AG09309 (cell line): ENCODE data around the gene CDH4.
A peak's percentile ranks its signal among the peaks of the same experiment; 100 is the strongest.

ENCODE experiments used
- DNase-seq: peaks from one replicate; pipeline ENCODE4 v3.0.0-alpha.2; 2010; ENCODE audit warnings: low read depth
- H3K4me3 ChIP-seq: 2 replicates; pipeline ENCODE4 v1.5.1; 2011; ENCODE audit warnings: mild to moderate bottlenecking, low read depth, low read length, moderate library complexity; ENCODE audit not compliant: control insufficient read depth
- CTCF ChIP-seq: IDR thresholded peaks from 2 replicates; pipeline ENCODE4 v1.5.1; 2011; ENCODE audit warnings: mild to moderate bottlenecking, low read depth, low read length, inconsistent platforms; ENCODE audit not compliant: insufficient read depth, control insufficient read depth; ENCODE audit errors: missing control alignments

The CDH4 gene

DNA sequence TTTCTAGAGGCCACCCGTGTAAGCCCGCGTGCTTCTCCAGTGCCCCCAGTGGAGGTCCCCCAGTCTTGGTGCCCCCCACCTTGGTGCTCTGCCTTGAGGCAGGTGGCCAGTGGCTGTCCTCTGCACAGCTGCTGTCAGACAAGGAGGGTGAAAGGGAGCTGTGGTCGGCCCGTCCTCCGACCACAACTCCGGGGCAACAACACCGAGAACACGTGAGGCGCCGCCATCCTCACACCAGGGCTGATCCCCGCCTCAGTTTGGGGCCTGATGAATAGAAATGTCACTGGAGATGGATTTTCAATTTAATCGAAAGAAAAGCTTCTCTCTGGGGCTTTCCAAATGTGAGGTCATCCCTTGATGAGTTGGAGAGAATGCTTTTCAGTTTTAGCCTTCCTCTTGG, 304.6 kb downstream of the CDH4 start:
- TF ChIP-seq CTCF, result no peak
- H3K4me3 ChIP-seq, result no peak overlapping the region
- no peak for DNase-seq

DNA sequence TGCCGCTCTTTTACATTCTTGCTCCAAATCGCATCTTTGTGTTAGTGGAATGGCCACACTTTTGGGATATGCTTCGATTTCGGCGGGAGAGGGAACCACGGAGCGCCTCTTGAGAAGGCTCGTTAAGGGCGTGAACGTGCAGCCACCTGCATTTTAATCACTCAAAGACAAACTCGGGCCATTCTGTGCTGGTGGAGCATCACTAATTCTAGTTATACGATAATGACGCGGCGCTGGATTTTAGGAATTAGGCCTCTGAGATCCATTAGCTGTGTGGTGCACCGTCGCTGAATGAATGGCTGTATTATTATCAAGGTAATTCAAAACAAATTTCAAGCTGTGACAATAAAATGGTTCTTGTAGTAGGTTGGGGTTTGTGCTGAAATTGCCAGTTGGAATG, 305.6 kb downstream of the CDH4 start:
- no peak for DNase-seq
- no peak for TF ChIP-seq CTCF
- H3K4me3 ChIP-seq, result no peak overlapping the region

DNA sequence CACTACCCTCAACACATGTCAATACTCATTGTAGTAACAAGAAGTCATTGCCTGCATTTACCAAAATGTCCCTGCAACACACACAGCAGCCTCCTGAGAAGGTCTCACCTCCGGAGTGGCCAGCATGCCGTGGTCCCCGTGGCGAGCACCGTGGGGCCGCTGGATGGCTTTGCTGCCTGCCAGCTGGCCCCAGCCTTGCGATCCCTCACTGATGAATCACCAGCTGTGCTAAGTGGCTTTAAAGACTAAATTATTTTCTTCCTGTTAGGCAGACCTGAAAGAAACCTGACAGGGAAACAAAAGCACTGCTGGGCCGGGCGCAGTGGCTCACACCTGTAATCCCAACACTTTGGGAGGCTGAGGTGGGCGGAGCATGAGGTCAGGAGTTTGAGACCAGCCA, 306.7 kb downstream of the CDH4 start:
- no peak overlapping the region for H3K4me3 ChIP-seq
- DNase-seq, result no peak
- no peak for TF ChIP-seq CTCF

- TF ChIP-seq CTCF, result no peak
- no peak for DNase-seq
- H3K4me3 ChIP-seq, result no peak overlapping the region
Measured at GRCh38 chr20:61559706-61560315, 307.8 kb downstream of the CDH4 start.

DNA sequence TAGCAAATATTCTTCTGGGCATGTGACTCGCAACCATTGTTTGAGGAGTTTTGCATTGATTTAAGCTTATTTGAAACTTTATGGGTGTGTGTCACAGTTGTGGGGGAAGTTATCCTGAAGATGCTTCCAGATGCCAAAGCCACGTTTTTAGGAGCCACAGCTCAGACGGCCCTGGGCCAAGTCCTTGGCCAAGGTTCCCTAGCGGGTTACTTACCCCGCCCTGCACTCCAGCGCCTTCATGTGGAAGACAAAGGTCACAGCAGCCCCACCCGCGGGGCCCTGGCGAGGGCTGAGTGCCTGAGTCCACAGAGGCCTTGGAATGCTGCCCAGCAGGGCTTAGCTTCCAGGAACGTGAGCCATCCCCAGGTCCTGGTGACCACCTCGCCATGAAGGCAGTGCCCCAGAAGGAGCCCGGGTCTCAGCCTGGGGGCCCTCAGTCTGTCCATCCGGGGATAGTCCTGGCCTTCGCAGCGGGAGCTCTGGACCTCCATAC, 308.3 kb downstream of the CDH4 start:
- no peak overlapping the region for H3K4me3 ChIP-seq
- DNase-seq, result peak; percentile 59
- TF ChIP-seq CTCF, result peak; percentile 61

DNA sequence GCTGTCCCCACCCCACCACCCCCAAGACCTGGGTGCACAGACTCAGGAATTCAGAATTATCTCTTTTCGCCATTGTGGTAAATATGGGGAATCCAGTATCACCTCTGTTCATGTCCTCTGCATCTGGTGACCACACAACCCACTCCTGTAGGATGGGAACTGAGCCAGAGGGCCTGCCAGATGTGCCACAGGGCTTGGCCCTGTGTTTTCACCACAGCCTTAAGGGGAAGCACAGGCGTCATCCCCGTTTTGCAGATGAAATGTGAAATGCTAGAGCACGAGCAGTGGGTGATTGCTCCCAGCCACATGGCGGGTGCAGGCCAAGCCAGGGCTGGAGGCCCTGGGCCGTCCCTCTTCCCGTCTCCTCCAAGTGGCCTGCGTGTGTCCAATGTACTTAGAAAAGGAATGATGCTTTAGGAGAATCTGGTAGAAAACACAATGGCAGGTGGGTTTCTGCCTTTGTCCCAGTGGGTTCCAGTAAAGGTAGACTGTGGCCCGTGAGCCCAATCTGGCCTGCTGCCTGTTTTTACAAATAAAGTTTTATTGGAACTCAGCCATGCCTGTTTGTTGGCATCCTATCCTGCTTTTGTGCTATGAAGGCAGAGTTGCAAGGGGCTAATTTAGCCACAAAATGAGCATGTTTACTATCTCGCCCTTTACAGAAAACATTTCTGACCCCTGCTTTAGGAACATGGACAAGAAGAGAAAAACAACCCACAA, 309.2 kb downstream of the CDH4 start:
- no peak overlapping the region for H3K4me3 ChIP-seq
- TF ChIP-seq CTCF, result no peak
- no peak for DNase-seq

GRCh38 chr20:61562491-61562890, 310.4 kb downstream of the CDH4 start:
- H3K4me3 ChIP-seq, result no peak overlapping the region
- no peak for DNase-seq
- TF ChIP-seq CTCF, result no peak
